Parathyroid adenoma (tissue), 2 donors: ENCODE results near the gene GLI3.

Source experiments
- H2AFZ ChIP-seq: fragments of 300-600 bp; sonication (generic); one replicate; pipeline ENCODE4 v1.7.0; 2017; ENCODE audit warnings: antibody characterized with exemption, mild to moderate bottlenecking
- H3K27ac ChIP-seq: fragments of 300-600 bp; sonication (generic); one replicate; pipeline ENCODE4 v1.7.0; 2017
- H3K27me3 ChIP-seq: fragments of 300-600 bp; sonication (generic); one replicate; pipeline ENCODE4 v1.7.0; 2017; ENCODE audit warnings: low read length; ENCODE audit not compliant: control insufficient read depth, insufficient read depth
- H3K36me3 ChIP-seq: fragments of 300-600 bp; sonication (generic); one replicate; pipeline ENCODE4 v1.7.0; 2017; ENCODE audit warnings: low read length; ENCODE audit not compliant: control insufficient read depth, insufficient read depth
- H3K4me1 ChIP-seq: fragments of 300-600 bp; sonication (generic); one replicate; pipeline ENCODE4 v1.7.0; 2017; ENCODE audit warnings: control low read depth
- H3K4me2 ChIP-seq: fragments of 300-600 bp; sonication (generic); one replicate; pipeline ENCODE4 v1.7.0; 2017; ENCODE audit warnings: low read length
- H3K4me3 ChIP-seq: fragments of 300-600 bp; sonication (generic); one replicate; pipeline ENCODE4 v1.7.0; 2017; ENCODE audit warnings: low read depth, low read length
- H3K79me2 ChIP-seq: fragments of 300-600 bp; sonication (generic); one replicate; pipeline ENCODE4 v1.7.0; 2017; ENCODE audit warnings: control low read depth
- H3K9ac ChIP-seq: fragments of 300-600 bp; sonication (generic); one replicate; pipeline ENCODE4 v1.7.0; 2017; ENCODE audit warnings: mild to moderate bottlenecking
- H3K9me3 ChIP-seq: fragments of 300-600 bp; sonication (generic); one replicate; pipeline ENCODE4 v1.7.0; 2017; ENCODE audit warnings: low read length; ENCODE audit not compliant: control insufficient read depth
- CTCF ChIP-seq: fragments of 300-600 bp; sonication (generic); IDR thresholded peaks from one replicate; pipeline ENCODE4 v1.7.0; 2017; ENCODE audit warnings: antibody characterized with exemption, mild to moderate bottlenecking
- donor health status: primary hyperparathyroidism.

GLI3 gene

GRCh38 chr7:42104231-42104630 is 132.8 kb downstream of the GLI3 start:
- Histone ChIP-seq H2AFZ (no peak overlapping the region), H3K27me3 (no peaks in the 10 kb centered on the region), H3K4me3 (no peak overlapping the region), H3K9me3 (no peaks in the 10 kb centered on the region), H3K9ac (no peak overlapping the region), H3K27ac (no peak overlapping the region), H3K4me1 (no peaks in the 10 kb centered on the region), H3K36me3 (no peaks in the 10 kb centered on the region), H3K79me2 (no peaks in the 10 kb centered on the region), H3K4me2 (no peak overlapping the region)
- no peak for TF ChIP-seq CTCF

- no peaks in the 10 kb centered on the region for H3K9me3 ChIP-seq
- no peak overlapping the region for H2AFZ ChIP-seq
- no peak overlapping the region for H3K4me2 ChIP-seq
- H3K27ac ChIP-seq: no peak overlapping the region
- H3K27me3 ChIP-seq: no peaks in the 10 kb centered on the region
- TF ChIP-seq CTCF: no peak
- no peaks in the 10 kb centered on the region for H3K4me1 ChIP-seq
- H3K79me2 ChIP-seq: no peaks in the 10 kb centered on the region
- H3K9ac ChIP-seq: no peak overlapping the region
- no peaks in the 10 kb centered on the region for H3K36me3 ChIP-seq
- H3K4me3 ChIP-seq: no peak overlapping the region
These were observed 133.6 kb downstream of the GLI3 start for GRCh38 chr7:42103456-42103855.

GRCh38 chr7:42103020-42103419 is 134.0 kb downstream of the GLI3 start:
- H3K9ac ChIP-seq: no peak overlapping the region
- H3K79me2 ChIP-seq: no peaks in the 10 kb centered on the region
- H3K36me3 ChIP-seq: no peaks in the 10 kb centered on the region
- H3K4me3 ChIP-seq: no peak overlapping the region
- no peak overlapping the region for H3K4me2 ChIP-seq
- no peaks in the 10 kb centered on the region for H3K9me3 ChIP-seq
- no peaks in the 10 kb centered on the region for H3K27me3 ChIP-seq
- H3K4me1 ChIP-seq: no peaks in the 10 kb centered on the region
- no peak overlapping the region for H3K27ac ChIP-seq
- no peak overlapping the region for H2AFZ ChIP-seq
- no peak for TF ChIP-seq CTCF

- no peak overlapping the region for H3K9ac ChIP-seq
- H3K36me3 ChIP-seq: no peaks in the 10 kb centered on the region
- no peak overlapping the region for H3K4me3 ChIP-seq
- H2AFZ ChIP-seq: no peak overlapping the region
- no peak overlapping the region for H3K4me2 ChIP-seq
- TF ChIP-seq CTCF: no peak
- no peaks in the 10 kb centered on the region for H3K9me3 ChIP-seq
- H3K27ac ChIP-seq: no peak overlapping the region
- H3K27me3 ChIP-seq: no peaks in the 10 kb centered on the region
- no peaks in the 10 kb centered on the region for H3K79me2 ChIP-seq
- H3K4me1 ChIP-seq: no peaks in the 10 kb centered on the region
These were observed 134.7 kb downstream of the GLI3 start for GRCh38 chr7:42102301-42102700.

GRCh38 chr7:42100156-42100508 is 136.9 kb downstream of the GLI3 start:
- Histone ChIP-seq H3K4me2 (no peak overlapping the region), H3K4me3 (no peak overlapping the region), H3K36me3 (no peaks in the 10 kb centered on the region), H3K79me2 (no peaks in the 10 kb centered on the region), H3K4me1 (no peaks in the 10 kb centered on the region), H3K9ac (no peak overlapping the region), H2AFZ (no peak overlapping the region), H3K9me3 (no peaks in the 10 kb centered on the region), H3K27me3 (no peaks in the 10 kb centered on the region), H3K27ac (no peak overlapping the region)
- no peak for TF ChIP-seq CTCF
